Measurements from ENCODE around the gene EDC3.

DNA sequence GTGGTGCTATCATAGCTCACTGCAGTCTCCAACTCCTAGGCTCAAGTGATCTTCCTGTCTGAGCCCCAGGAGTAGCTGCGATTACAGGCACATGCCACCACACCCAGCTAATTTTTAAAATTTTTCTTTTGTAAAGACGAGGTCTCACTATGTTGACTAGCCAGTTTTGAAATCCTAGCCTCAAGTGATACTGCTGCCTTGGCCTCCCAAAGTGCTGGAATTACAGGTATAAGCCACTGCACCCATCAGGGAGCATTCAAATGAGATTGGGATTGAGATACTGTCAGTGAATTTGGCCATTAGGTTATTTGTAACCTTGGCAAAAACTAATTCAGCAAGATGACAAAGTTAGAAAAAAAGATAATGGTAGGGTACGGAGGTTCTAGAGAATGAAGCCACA, 21.7 kb downstream of the EDC3 start:
- no peak for TF ChIP-seq CTCF (conservative IDR thresholded peaks at IDR 0.05; ENCODE audit: low read depth, low read length)
- no peak for TF ChIP-seq EZH2 (IDR thresholded peaks at IDR 0.05; ENCODE audit: borderline replicate concordance, low read depth, low read length, poor library complexity, severe bottlenecking)

All from A673 (cell line).